OCI-LY7 (cell line): ENCODE results near the gene MYO1F. TPM values are rescaled to one million over a fixed set of nuclear protein-coding genes. Genes with fewer than 3 reads are reported as not detected.

Experiments used
- BruUV-seq: library from RNA; stranded (reverse); fragments of 400-500 nt; replicated peaks from 2 replicates; lab custom pipeline; 2021; lab: Mats Ljungman, UMichigan
- CTCF ChIA-PET: fragments of 300-600 bp; sonication (Branson Sonifier 250); formaldehyde crosslinking; loops from one replicate; lab custom pipeline; 2022; ENCODE audit warnings: antibody characterized with exemption; ENCODE audit not compliant: unreplicated experiment; lab: Charles Lee
- POLR2A ChIA-PET: fragments of 300-600 bp; sonication (Branson Sonifier 250); formaldehyde crosslinking; loops from one replicate; lab custom pipeline; 2022; ENCODE audit warnings: antibody characterized with exemption; lab: Charles Lee
- DNase-seq: peaks from one replicate; pipeline ENCODE4 v3.0.0-alpha.2; 2015; ENCODE audit warnings: low spot score
- H2AFZ ChIP-seq: fragments of 200-600 bp; sonication (generic), shearing (Covaris generic); 2 replicates; pipeline ENCODE4 v1.6.1; 2014; ENCODE audit warnings: mild to moderate bottlenecking, antibody characterized with exemption, low read length, moderate library complexity
- H3K27ac ChIP-seq: fragments of 200-600 bp; sonication (generic); 2 replicates; pipeline ENCODE4 v1.5.1; 2014; ENCODE audit warnings: mixed run types, low read depth, mild to moderate bottlenecking, moderate library complexity, low read length, inconsistent platforms; ENCODE audit not compliant: poor library complexity, severe bottlenecking
- H3K36me3 ChIP-seq: fragments of 200-600 bp; sonication (generic); 2 replicates; pipeline ENCODE4 v1.6.1; 2014; ENCODE audit warnings: mild to moderate bottlenecking, antibody characterized with exemption, low read length, moderate library complexity, mixed read lengths; ENCODE audit not compliant: insufficient read depth
- H3K4me1 ChIP-seq: fragments of 200-600 bp; sonication (generic); 2 replicates; pipeline ENCODE4 v1.5.1; 2014; ENCODE audit warnings: mild to moderate bottlenecking, low read length; ENCODE audit not compliant: insufficient read depth, poor library complexity, severe bottlenecking
- H3K4me2 ChIP-seq: fragments of 200-600 bp; sonication (generic); 2 replicates; pipeline ENCODE4 v1.6.1; 2014; ENCODE audit warnings: mild to moderate bottlenecking, low read length
- H3K4me3 ChIP-seq: fragments of 200-600 bp; sonication (generic); 2 replicates; pipeline ENCODE4 v1.5.1; 2014; ENCODE audit warnings: mild to moderate bottlenecking, low read depth, low read length; ENCODE audit not compliant: poor library complexity, severe bottlenecking
- H3K79me2 ChIP-seq: fragments of 200-600 bp; sonication (generic); 2 replicates; pipeline ENCODE4 v1.6.1; 2016; ENCODE audit warnings: low read depth, mild to moderate bottlenecking, low read length, moderate library complexity, mixed read lengths; ENCODE audit not compliant: insufficient read depth
- H3K9me2 ChIP-seq: fragments of 200-600 bp; sonication (generic); 2 replicates; pipeline ENCODE4 v1.6.1; 2016; ENCODE audit warnings: mild to moderate bottlenecking, low read length, mixed read lengths; ENCODE audit not compliant: insufficient read depth
- H3K9me3 ChIP-seq: fragments of 200-600 bp; sonication (generic); 2 replicates; pipeline ENCODE4 v1.6.1; 2014; ENCODE audit warnings: mild to moderate bottlenecking, mixed run types, low read length, mixed read lengths
- H4K20me1 ChIP-seq: fragments of 200-600 bp; sonication (generic); 2 replicates; pipeline ENCODE4 v1.6.1; 2014; ENCODE audit warnings: mild to moderate bottlenecking, antibody characterized with exemption, low read length, moderate library complexity, mixed read lengths; ENCODE audit not compliant: insufficient read depth
- CTCF ChIP-seq: fragments of 200-600 bp; sonication (generic); conservative IDR thresholded peaks from 2 replicates; pipeline ENCODE4 v1.5.1; 2014; ENCODE audit warnings: mild to moderate bottlenecking, antibody characterized with exemption, low read length, moderate library complexity, mixed read lengths
- EZH2phosphoT487 ChIP-seq: fragments of 200-600 bp; sonication (generic); IDR thresholded peaks from 2 replicates; pipeline ENCODE4 v1.6.1; 2018; ENCODE audit warnings: low read depth, borderline replicate concordance, mild to moderate bottlenecking, mixed run types, antibody characterized with exemption, low read length, moderate library complexity, mixed read lengths
- intact Hi-C: fragments of 100-400 bp; cut with micrococcal nuclease; formaldehyde crosslinking; loops from one replicate; pipeline ENCODE4 v1.10.0; 2022; ENCODE audit not compliant: unreplicated experiment
- total RNA-seq, 2 experiments: library from RNA; depleted of rRNA in 1 of 2; stranded (reverse); fragments of >200 nt in 1 of 2; shearing (Covaris generic) in 1 of 2; gene quantifications; 2 replicates each; pipeline ENCODE4 v1.2.3, GENCODE V29; 2014 to 2022

MYO1F gene
- total RNA-seq, 2 experiments from 2014 or later: 8.8 to 18.4 TPM

GRCh38 chr19:8614455-8614854 lies 37.2 kb upstream of the MYO1F start:
- ChIA-PET POLR2A (interaction anchor here (0.6 kb wide), 1 partner anchor 8 kb away, joined by 3 read pairs; no protein-coding TSS in a partner anchor), CTCF (no interaction called here)
- DNase-seq: no peak
- Histone ChIP-seq H3K4me3 (no peak overlapping the region), H3K27ac (no peak overlapping the region), H3K4me2 (no peak overlapping the region), H4K20me1 (no peaks in the 10 kb centered on the region), H3K9me2 (no peaks in the 10 kb centered on the region), H2AFZ (no peak overlapping the region), H3K36me3 (no peaks in the 10 kb centered on the region), H3K79me2 (no peaks in the 10 kb centered on the region), H3K9me3 (no peaks in the 10 kb centered on the region), H3K4me1 (no peaks in the 10 kb centered on the region)
- no TSS peak for BruUV-seq
- TF ChIP-seq EZH2phosphoT487: no peak
- no peak for TF ChIP-seq CTCF
- intact Hi-C loops: no loop called here

DNA sequence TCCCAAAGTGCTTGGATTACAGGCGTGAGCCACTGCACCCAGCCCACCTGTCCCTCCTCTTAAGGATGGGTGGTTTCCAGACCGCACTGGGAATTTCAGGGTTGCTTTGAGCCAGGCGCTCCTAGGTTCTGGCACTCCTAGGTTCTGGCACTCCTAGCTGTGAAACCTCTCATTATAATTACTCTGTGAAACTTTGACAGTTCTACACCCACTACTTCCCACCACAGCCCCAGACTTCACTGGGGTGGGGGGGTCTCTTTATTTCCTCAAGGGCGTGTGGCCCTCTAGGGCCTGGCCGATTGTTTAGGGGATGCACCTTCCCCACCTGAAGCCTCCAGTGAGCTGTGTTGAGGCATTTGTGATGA lies 35.5 kb upstream of the MYO1F start:
- Histone ChIP-seq H3K9me2 (no peaks in the 10 kb centered on the region), H3K4me1 (no peaks in the 10 kb centered on the region), H4K20me1 (no peaks in the 10 kb centered on the region), H3K4me3 (no peak overlapping the region), H3K9me3 (no peaks in the 10 kb centered on the region), H2AFZ (no peak overlapping the region), H3K4me2 (no peak overlapping the region), H3K36me3 (no peaks in the 10 kb centered on the region), H3K27ac (no peak overlapping the region), H3K79me2 (no peaks in the 10 kb centered on the region)
- TF ChIP-seq EZH2phosphoT487: no peak
- no peak for TF ChIP-seq CTCF
- intact Hi-C loops: no loop called here
- no peak for DNase-seq
- CTCF ChIA-PET: no interaction called here
- POLR2A ChIA-PET: no interaction called here
- BruUV-seq: no TSS peak

GRCh38 chr19:8611877-8612806 lies 34.9 kb upstream of the MYO1F start:
- intact Hi-C loops: no loop called here
- H3K4me2 ChIP-seq: no peak overlapping the region
- no peaks in the 10 kb centered on the region for H3K4me1 ChIP-seq
- no peak overlapping the region for H3K27ac ChIP-seq
- no peak for DNase-seq
- no peaks in the 10 kb centered on the region for H3K9me2 ChIP-seq
- H3K4me3 ChIP-seq: no peak overlapping the region
- no peaks in the 10 kb centered on the region for H3K79me2 ChIP-seq
- BruUV-seq: no TSS peak
- H3K9me3 ChIP-seq: no peaks in the 10 kb centered on the region
- ChIA-PET POLR2A (no interaction called here), CTCF (no interaction called here)
- no peaks in the 10 kb centered on the region for H4K20me1 ChIP-seq
- no peak overlapping the region for H2AFZ ChIP-seq
- no peak for TF ChIP-seq CTCF
- no peak for TF ChIP-seq EZH2phosphoT487
- no peaks in the 10 kb centered on the region for H3K36me3 ChIP-seq
